K562 (cell line): ENCODE data around the gene NUCKS1. TPM values are rescaled to one million over a fixed set of nuclear protein-coding genes. Genes with fewer than 3 reads are reported as not detected.

Source experiments
- ATAC-seq: fragments of 200-7000 bp; cut with Tn5 transposase; 3 replicates; pipeline ENCODE4 v1.9.1; 2020; ENCODE audit warnings: moderate library complexity
- BruUV-seq: library from RNA; stranded (reverse); fragments of 400-500 nt; replicated peaks from 2 replicates; lab custom pipeline; 2021; lab: Mats Ljungman, UMichigan
- CTCF ChIA-PET: fragments of 300-600 bp; formaldehyde crosslinking; extraction: SDS; loops from one replicate; lab custom pipeline; 2021; ENCODE audit warnings: low intra/inter-chr PET ratio; lab: Yijun Ruan, JAX
- POLR2A ChIA-PET: fragments of 300-600, 350-650 bp; sonication (Branson Sonifier 250); formaldehyde crosslinking; extraction: SDS; loops from one replicate; lab custom pipeline; 2021; ENCODE audit warnings: antibody characterized with exemption, inconsistent platforms; lab: Yijun Ruan, JAX
- DNase-seq, 4 experiments: peaks; one replicate each; pipeline versions ENCODE4 v3.0.0 to v3.0.0-alpha.2; 2011 to 2018; ENCODE audit warnings: low spot score in 3 of 4, mixed read lengths in 3 of 4; ENCODE audit errors: extremely low read depth in 1 of 4
- FAIRE-seq: peaks from 2 replicates; lab custom pipeline; 2011; peaks lifted over from hg19 to GRCh38; lab: Jason Lieb, UNC
- H2AFZ ChIP-seq: 2 replicates; pipeline ENCODE4 v1.6.0; 2011; ENCODE audit warnings: low read depth, low read length, control low read depth, inconsistent platforms
- H3K27ac ChIP-seq: fragments of 200-600 bp; 3 replicates; pipeline ENCODE4 v1.8.0; 2011; ENCODE audit warnings: low read depth, mild to moderate bottlenecking, control low read depth, inconsistent platforms, low read length, moderate library complexity, mixed read lengths; ENCODE audit errors: extremely low read depth
- H3K27me3 ChIP-seq, 2 experiments: fragments of 300-600 bp in 1 of 2; 2 replicates in 1 of 2; 3 replicates in 1 of 2; pipeline versions ENCODE4 v1.6.0 to v1.8.0; 2011; ENCODE audit warnings: inconsistent platforms in 2 of 2, low read length in 2 of 2, mild to moderate bottlenecking in 1 of 2, mixed read lengths in 1 of 2, moderate library complexity in 1 of 2; ENCODE audit not compliant: control insufficient read depth in 2 of 2, insufficient read depth in 2 of 2
- H3K36me3 ChIP-seq: fragments of 300-600 bp; 3 replicates; pipeline ENCODE4 v1.8.0; 2011; ENCODE audit warnings: mild to moderate bottlenecking, low read length, inconsistent platforms; ENCODE audit not compliant: control insufficient read depth, insufficient read depth
- H3K4me1 ChIP-seq, 2 experiments: fragments of 200-600 bp in 1 of 2; replicated peaks in 1 of 2; 2 replicates in 1 of 2; 3 replicates in 1 of 2; pipeline versions ENCODE4 v1.5.1 to v1.8.0; 2011; ENCODE audit warnings: inconsistent platforms in 2 of 2, low read length in 2 of 2, mild to moderate bottlenecking in 1 of 2, mixed read lengths in 1 of 2, moderate library complexity in 1 of 2; ENCODE audit not compliant: control insufficient read depth in 2 of 2, insufficient read depth in 2 of 2
- H3K4me2 ChIP-seq: 2 replicates; pipeline ENCODE4 v1.6.1; 2011; ENCODE audit warnings: low read length, control low read depth, inconsistent platforms, mixed read lengths; ENCODE audit not compliant: insufficient read depth
- H3K4me3 ChIP-seq: fragments of 200-600 bp; sonication (generic), shearing (Covaris generic); 2 replicates; pipeline ENCODE4 v1.5.1; 2016; ENCODE audit warnings: control low read depth, inconsistent platforms
- H3K79me2 ChIP-seq: fragments of 200-600 bp; 3 replicates; pipeline ENCODE4 v1.8.0; 2011; ENCODE audit warnings: low read length, inconsistent platforms; ENCODE audit not compliant: control insufficient read depth, insufficient read depth
- H3K9ac ChIP-seq, 2 experiments: 2 replicates each; pipeline versions ENCODE4 v1.6.0 to v1.6.1; 2011; ENCODE audit warnings: low read depth in 2 of 2, low read length in 2 of 2, control low read depth in 1 of 2, inconsistent platforms in 1 of 2, mild to moderate bottlenecking in 1 of 2, mixed read lengths in 1 of 2; ENCODE audit not compliant: insufficient read depth in 1 of 2
- H3K9me1 ChIP-seq: one replicate; pipeline ENCODE4 v1.6.0; 2011; ENCODE audit warnings: inconsistent platforms, mild to moderate bottlenecking, low read length, moderate library complexity; ENCODE audit not compliant: control insufficient read depth, insufficient read depth
- H3K9me3 ChIP-seq: replicated peaks from 2 replicates; pipeline ENCODE4 v1.5.1; 2011; ENCODE audit warnings: low read depth, low read length, inconsistent platforms; ENCODE audit not compliant: control insufficient read depth, insufficient read depth
- H4K20me1 ChIP-seq: replicated peaks from 2 replicates; pipeline ENCODE4 v1.6.1; 2011; ENCODE audit warnings: low read length, inconsistent platforms, mixed read lengths; ENCODE audit not compliant: control insufficient read depth, insufficient read depth
- E2F3 ChIP-seq: fragments of 250-450 bp; sonication (Bioruptor Pico); IDR thresholded peaks from 2 replicates; pipeline ENCODE4 v1.4.0; 2020; ENCODE audit warnings: mild to moderate bottlenecking
- KAT8 ChIP-seq: fragments of 450-650 bp; IDR thresholded peaks from 2 replicates; pipeline ENCODE4 v1.6.1; 2016; ENCODE audit warnings: low read depth, mild to moderate bottlenecking
- KLF6 ChIP-seq: fragments of 250-450 bp; sonication (Bioruptor Pico); IDR thresholded peaks from 2 replicates; pipeline ENCODE4 v1.4.0; 2020; ENCODE audit warnings: mild to moderate bottlenecking, moderate library complexity, borderline replicate concordance
- MYC ChIP-seq, 2 experiments: fragments of 250-450 bp in 1 of 2; sonication (Bioruptor Pico) in 1 of 2; IDR thresholded peaks; 2 replicates each; pipeline versions ENCODE4 v1.5.1 to v1.6.1; 2012 to 2021; ENCODE audit warnings: low read depth in 2 of 2, borderline replicate concordance in 1 of 2, improper control_type of control experiment in 1 of 2, low read length in 1 of 2, mild to moderate bottlenecking in 1 of 2, moderate library complexity in 1 of 2
- NCOA6 ChIP-seq: fragments of 450-650 bp; IDR thresholded peaks from 2 replicates; pipeline ENCODE4 v1.6.1; 2017; ENCODE audit warnings: mild to moderate bottlenecking
- RFX7 ChIP-seq: fragments of 250-450 bp; sonication (Bioruptor Pico); IDR thresholded peaks from 2 replicates; pipeline ENCODE4 v1.5.1; 2021; ENCODE audit warnings: mild to moderate bottlenecking
- TAF9B ChIP-seq: fragments of 450-650 bp; IDR thresholded peaks from 2 replicates; pipeline ENCODE4 v1.6.1; 2018; ENCODE audit warnings: mild to moderate bottlenecking; ENCODE audit not compliant: partially characterized antibody
- ZKSCAN3 ChIP-seq: fragments of 250-450 bp; sonication (Bioruptor Pico); IDR thresholded peaks from 2 replicates; pipeline ENCODE4 v1.4.0; 2020
- ZNF316 ChIP-seq: fragments of 450-650 bp; IDR thresholded peaks from 2 replicates; pipeline ENCODE4 v1.6.1; 2016
- ZNF75A ChIP-seq: fragments of 450-650 bp; formaldehyde crosslinking; IDR thresholded peaks from 2 replicates; pipeline ENCODE4 v1.4.0; 2020; ENCODE audit warnings: mild to moderate bottlenecking
- ZNF778 ChIP-seq: fragments of 450-650 bp; formaldehyde crosslinking; IDR thresholded peaks from 2 replicates; pipeline ENCODE4 v1.4.0; 2020; ENCODE audit warnings: mild to moderate bottlenecking, moderate library complexity
- WGBS: fragments of 100-300 bp; shearing (Covaris generic); methylation state at CpG from one replicate; pipeline ENCODE4 v1.1.6; 2016; ENCODE audit warnings: low coverage, mixed read lengths; ENCODE audit not compliant: insufficient coverage; ENCODE audit errors: missing lambda C conversion rate; 5-methylcytosine and 5-hydroxymethylcytosine counted together
- in situ Hi-C: fragments of 300-500 bp; cut with MboI; formaldehyde crosslinking; loops from 4 replicates; pipeline ENCODE4 v1.15.0; 2018; ENCODE audit warnings: inconsistent platforms, mixed read lengths
- intact Hi-C: fragments of 100-400 bp; cut with micrococcal nuclease; formaldehyde crosslinking; loops from 2 replicates; pipeline ENCODE4 v1.14.2; 2022
- polyA plus RNA-seq, 8 experiments: library from polyadenylated mRNA; depleted of rRNA in 4 of 8; stranded (reverse) in 5 of 8; unstranded in 3 of 8; fragments of >200 nt; fragmentation: Nextera tagmentation in 2 of 8; fragmentation: Illumina TruSeq in 1 of 8; extraction: Ambion mirVana in 2 of 8; extraction: Trizol in 1 of 8; gene quantifications; 2 replicates each; pipeline versions ENCODE4 v1.2.1 to v1.2.3, GENCODE V29; 2011 to 2014; ENCODE audit warnings: inconsistent platforms in 1 of 8, missing spikeins in 1 of 8
- total RNA-seq, 7 experiments: library from RNA; depleted of rRNA in 6 of 7; stranded (reverse); fragments of >200 nt in 6 of 7; fragmentation: Illumina TruSeq in 2 of 7; extraction: Trizol in 2 of 7; gene quantifications; 2 replicates each; pipeline versions ENCODE4 v1.2.1 to v1.2.3, GENCODE V29; 2011 to 2021; ENCODE audit warnings: low replicate concordance in 1 of 7
- TF ChIP-seq, protein P1 (sequence below): fragments of 450-650 bp; formaldehyde crosslinking; IDR thresholded peaks from 2 replicates; pipeline ENCODE4 v1.4.0; 2020; ENCODE audit warnings: mild to moderate bottlenecking, moderate library complexity
- TF ChIP-seq, protein P2 (sequence below): sonication (generic); formaldehyde crosslinking; IDR thresholded peaks from 2 replicates; pipeline ENCODE4 v1.8.1; 2023; ENCODE audit warnings: mild to moderate bottlenecking, missing genetic modification reagents, moderate library complexity
- TF ChIP-seq, protein P3 (sequence below): fragments of 250-450 bp; sonication (Bioruptor Pico); IDR thresholded peaks from 2 replicates; pipeline ENCODE4 v1.5.0; 2021
- TF ChIP-seq, protein P4 (sequence below): fragments of 450-650 bp; IDR thresholded peaks from 2 replicates; pipeline ENCODE4 v1.7.1; 2018; ENCODE audit warnings: mild to moderate bottlenecking, low read depth; ENCODE audit not compliant: partially characterized antibody

The NUCKS1 gene
- total and polyA plus RNA-seq, 9 of the 15 experiments (the other 6 are each of a cell fraction or from before 2014, with no cell fraction given) = 66.7 to 244 (median 149) TPM

DNA sequence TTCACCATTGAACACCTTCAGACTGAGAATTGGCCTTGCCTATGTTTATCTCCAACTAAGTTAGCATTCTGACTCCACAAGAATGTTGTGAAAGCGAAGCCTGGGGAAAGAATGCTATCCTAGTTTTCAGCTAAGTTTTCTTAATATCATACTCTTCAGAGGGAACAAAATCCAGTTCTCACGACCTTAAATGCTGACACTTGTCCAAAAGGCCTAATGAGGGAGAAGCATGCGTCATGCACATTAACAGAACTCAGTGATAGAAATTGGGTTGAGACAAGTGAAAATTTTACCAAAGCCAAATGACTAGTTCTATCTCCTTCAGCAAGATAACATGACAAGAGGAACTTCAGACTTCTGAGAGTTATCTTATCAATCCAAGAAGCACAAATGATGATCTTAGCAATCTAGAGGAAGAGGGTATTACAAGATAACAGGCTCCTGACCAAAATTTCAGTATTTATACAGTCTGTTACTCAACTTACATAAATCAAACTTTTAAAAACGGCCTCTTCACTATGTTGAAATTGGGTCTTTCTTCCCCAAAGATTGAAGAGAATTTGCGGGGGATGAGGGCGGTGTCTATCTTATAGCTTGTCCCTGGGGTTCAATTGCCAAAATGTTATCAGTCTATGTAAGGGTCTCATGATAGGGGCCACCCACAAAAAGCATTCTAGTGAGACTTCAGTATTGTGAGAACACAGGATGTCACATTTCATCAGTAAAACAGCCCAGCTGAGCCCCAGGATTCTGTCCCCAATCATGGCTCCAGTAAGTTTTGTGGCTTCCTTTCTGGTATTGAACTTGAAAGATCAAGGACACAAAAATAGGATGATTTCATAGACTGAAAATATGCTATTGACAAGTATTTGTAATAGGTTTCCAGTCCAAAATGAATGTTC, 43.1 kb downstream of the NUCKS1 start:
- in situ Hi-C loops = no loop called here
- no peaks in the 10 kb centered on the region for H3K9me1 ChIP-seq
- H3K27me3 ChIP-seq = no peaks in the 10 kb centered on the region
- no peaks in the 10 kb centered on the region for H3K79me2 ChIP-seq
- DNase-seq (peak in 3 of 4 experiments; percentile 36 to 59 (median 42)), FAIRE-seq (peak; percentile 77), ATAC-seq (peak; percentile 12; the same call in 1 of the 3 replicates)
- H3K36me3 ChIP-seq = peaks cover 38% of the 10 kb centered on the region
- ChIA-PET POLR2A (interaction anchor here (0.7 to 1.3 kb wide), 4 partner anchors 8 to 75 kb away, joined by 3 to 4 read pairs (median 3); partner anchors contain the start of gene ELK4), CTCF (no interaction called here)
- intact Hi-C loops = no loop called here
- peaks cover 4 to 19% of the 10 kb centered on the region in 2 experiments for H3K4me1 ChIP-seq
- H4K20me1 ChIP-seq = no peaks in the 10 kb centered on the region; the same call in 1 of the 2 replicates
- H3K9me3 ChIP-seq = no peaks in the 10 kb centered on the region
- BruUV-seq = no TSS peak
- no peak overlapping the region for H2AFZ ChIP-seq
- peak overlapping the region; percentile 24; the same call in 2 of the 3 replicates for H3K27ac ChIP-seq
- 19% methylated on average over 6 of the region's 6 CpGs for WGBS
- no peak overlapping the region; the same call in 1 of the 2 replicates for H3K4me2 ChIP-seq
- no peak overlapping the region for H3K9ac ChIP-seq
- H3K4me3 ChIP-seq = no peak overlapping the region
- TF ChIP-seq, protein P1, sequence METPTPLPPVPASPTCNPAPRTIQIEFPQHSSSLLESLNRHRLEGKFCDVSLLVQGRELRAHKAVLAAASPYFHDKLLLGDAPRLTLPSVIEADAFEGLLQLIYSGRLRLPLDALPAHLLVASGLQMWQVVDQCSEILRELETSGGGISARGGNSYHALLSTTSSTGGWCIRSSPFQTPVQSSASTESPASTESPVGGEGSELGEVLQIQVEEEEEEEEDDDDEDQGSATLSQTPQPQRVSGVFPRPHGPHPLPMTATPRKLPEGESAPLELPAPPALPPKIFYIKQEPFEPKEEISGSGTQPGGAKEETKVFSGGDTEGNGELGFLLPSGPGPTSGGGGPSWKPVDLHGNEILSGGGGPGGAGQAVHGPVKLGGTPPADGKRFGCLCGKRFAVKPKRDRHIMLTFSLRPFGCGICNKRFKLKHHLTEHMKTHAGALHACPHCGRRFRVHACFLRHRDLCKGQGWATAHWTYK (CRISPR knock-in tag) = 0 out of 2 replicates have a peak, but pooled peaks have one; percentile 28
- TF ChIP-seq, protein P2, sequence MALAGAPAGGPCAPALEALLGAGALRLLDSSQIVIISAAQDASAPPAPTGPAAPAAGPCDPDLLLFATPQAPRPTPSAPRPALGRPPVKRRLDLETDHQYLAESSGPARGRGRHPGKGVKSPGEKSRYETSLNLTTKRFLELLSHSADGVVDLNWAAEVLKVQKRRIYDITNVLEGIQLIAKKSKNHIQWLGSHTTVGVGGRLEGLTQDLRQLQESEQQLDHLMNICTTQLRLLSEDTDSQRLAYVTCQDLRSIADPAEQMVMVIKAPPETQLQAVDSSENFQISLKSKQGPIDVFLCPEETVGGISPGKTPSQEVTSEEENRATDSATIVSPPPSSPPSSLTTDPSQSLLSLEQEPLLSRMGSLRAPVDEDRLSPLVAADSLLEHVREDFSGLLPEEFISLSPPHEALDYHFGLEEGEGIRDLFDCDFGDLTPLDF (CRISPR knock-in tag) = no peak
- TF ChIP-seq KLF6 (no peak), MYC (IDR thresholded peaks at IDR 0.05; ENCODE audit: low read depth, low read length) (no peak), MYC (CRISPR knock-in tag; IDR thresholded peaks at IDR 0.05; ENCODE audit: borderline replicate concordance, low read depth) (no peak), ZKSCAN3 (CRISPR knock-in tag) (no peak), RFX7 (CRISPR knock-in tag) (no peak), KAT8 (no peak), ZNF75A (CRISPR knock-in tag) (peak; percentile 58), ZNF778 (CRISPR knock-in tag) (no peak), NCOA6 (no peak), E2F3 (no peak), TAF9B (no peak), ZNF316 (peak; percentile 66)
- TF ChIP-seq, protein P3, sequence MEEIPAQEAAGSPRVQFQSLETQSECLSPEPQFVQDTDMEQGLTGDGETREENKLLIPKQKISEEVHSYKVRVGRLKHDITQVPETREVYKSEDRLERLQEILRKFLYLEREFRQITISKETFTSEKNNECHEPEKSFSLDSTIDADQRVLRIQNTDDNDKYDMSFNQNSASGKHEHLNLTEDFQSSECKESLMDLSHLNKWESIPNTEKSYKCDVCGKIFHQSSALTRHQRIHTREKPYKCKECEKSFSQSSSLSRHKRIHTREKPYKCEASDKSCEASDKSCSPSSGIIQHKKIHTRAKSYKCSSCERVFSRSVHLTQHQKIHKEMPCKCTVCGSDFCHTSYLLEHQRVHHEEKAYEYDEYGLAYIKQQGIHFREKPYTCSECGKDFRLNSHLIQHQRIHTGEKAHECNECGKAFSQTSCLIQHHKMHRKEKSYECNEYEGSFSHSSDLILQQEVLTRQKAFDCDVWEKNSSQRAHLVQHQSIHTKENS (CRISPR knock-in tag) = no peak
- TF ChIP-seq, protein P4, sequence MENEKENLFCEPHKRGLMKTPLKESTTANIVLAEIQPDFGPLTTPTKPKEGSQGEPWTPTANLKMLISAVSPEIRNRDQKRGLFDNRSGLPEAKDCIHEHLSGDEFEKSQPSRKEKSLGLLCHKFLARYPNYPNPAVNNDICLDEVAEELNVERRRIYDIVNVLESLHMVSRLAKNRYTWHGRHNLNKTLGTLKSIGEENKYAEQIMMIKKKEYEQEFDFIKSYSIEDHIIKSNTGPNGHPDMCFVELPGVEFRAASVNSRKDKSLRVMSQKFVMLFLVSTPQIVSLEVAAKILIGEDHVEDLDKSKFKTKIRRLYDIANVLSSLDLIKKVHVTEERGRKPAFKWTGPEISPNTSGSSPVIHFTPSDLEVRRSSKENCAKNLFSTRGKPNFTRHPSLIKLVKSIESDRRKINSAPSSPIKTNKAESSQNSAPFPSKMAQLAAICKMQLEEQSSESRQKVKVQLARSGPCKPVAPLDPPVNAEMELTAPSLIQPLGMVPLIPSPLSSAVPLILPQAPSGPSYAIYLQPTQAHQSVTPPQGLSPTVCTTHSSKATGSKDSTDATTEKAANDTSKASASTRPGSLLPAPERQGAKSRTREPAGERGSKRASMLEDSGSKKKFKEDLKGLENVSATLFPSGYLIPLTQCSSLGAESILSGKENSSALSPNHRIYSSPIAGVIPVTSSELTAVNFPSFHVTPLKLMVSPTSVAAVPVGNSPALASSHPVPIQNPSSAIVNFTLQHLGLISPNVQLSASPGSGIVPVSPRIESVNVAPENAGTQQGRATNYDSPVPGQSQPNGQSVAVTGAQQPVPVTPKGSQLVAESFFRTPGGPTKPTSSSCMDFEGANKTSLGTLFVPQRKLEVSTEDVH = peak; percentile 26
